GM12878 (cell line): ENCODE measurements around the gene MGLL. TPM values are rescaled to one million over a fixed set of nuclear protein-coding genes. Genes with fewer than 3 reads are reported as not detected.

ENCODE experiments used
- BCL3 ChIP-seq: IDR thresholded peaks from 2 replicates; pipeline ENCODE4 v1.6.1; 2011; ENCODE audit warnings: borderline replicate concordance, low read depth, mild to moderate bottlenecking, moderate library complexity, low read length; ENCODE audit not compliant: insufficient read depth, poor library complexity, severe bottlenecking
- CEBPZ ChIP-seq: fragments of 150-350 bp; IDR thresholded peaks from 2 replicates; pipeline ENCODE4 v1.6.1; 2016; ENCODE audit warnings: low read depth, low read length
- CREB1 ChIP-seq: IDR thresholded peaks from 2 replicates; pipeline ENCODE4 v1.6.1; 2012; ENCODE audit warnings: low read depth, mild to moderate bottlenecking, inconsistent platforms
- DPF2 ChIP-seq: fragments of 450-650 bp; IDR thresholded peaks from 2 replicates; pipeline ENCODE4 v1.6.1; 2017; ENCODE audit warnings: mild to moderate bottlenecking
- E4F1 ChIP-seq: fragments of 450-650 bp; IDR thresholded peaks from 2 replicates; pipeline ENCODE4 v1.6.1; 2018; ENCODE audit warnings: borderline replicate concordance, mild to moderate bottlenecking; ENCODE audit not compliant: partially characterized antibody
- FOXK2 ChIP-seq: fragments of 450-650 bp; IDR thresholded peaks from 2 replicates; pipeline ENCODE4 v1.6.1; 2017; ENCODE audit warnings: mild to moderate bottlenecking, moderate library complexity
- HDAC6 ChIP-seq: fragments of 200-600 bp; sonication (generic); IDR thresholded peaks from one replicate; pipeline ENCODE4 v1.8.0; 2017; ENCODE audit warnings: antibody characterized with exemption; ENCODE audit not compliant: unreplicated experiment
- IKZF1 ChIP-seq: fragments of 450-650 bp; conservative IDR thresholded peaks from 2 replicates; pipeline ENCODE4 v1.6.1; 2017; ENCODE audit warnings: antibody characterized with exemption, mild to moderate bottlenecking
- MLLT1 ChIP-seq: fragments of 450-650 bp; IDR thresholded peaks from 2 replicates; pipeline ENCODE4 v1.6.1; 2016; ENCODE audit warnings: mild to moderate bottlenecking
- NRF1 ChIP-seq: conservative IDR thresholded peaks from 2 replicates; pipeline ENCODE4 v1.6.1; 2011; ENCODE audit warnings: mild to moderate bottlenecking, low read depth, low read length, improper control_type of control experiment
- PAX5 ChIP-seq: IDR thresholded peaks from 2 replicates; pipeline ENCODE4 v1.6.1; 2011; ENCODE audit warnings: low read depth, low read length, borderline replicate concordance
- POLR2A ChIP-seq: IDR thresholded peaks from 2 replicates; pipeline ENCODE4 v1.6.1; 2011; ENCODE audit warnings: low read depth, mild to moderate bottlenecking, low read length
- RBBP5 ChIP-seq: fragments of 200-600 bp; sonication (generic); conservative IDR thresholded peaks from 2 replicates; pipeline ENCODE4 v1.6.1; 2016
- SMAD5 ChIP-seq: IDR thresholded peaks from 2 replicates; pipeline ENCODE4 v1.6.1; 2016; ENCODE audit warnings: antibody characterized with exemption, low read depth
- SPI1 ChIP-seq: IDR thresholded peaks from 2 replicates; pipeline ENCODE4 v1.6.1; 2011; ENCODE audit warnings: low read depth, mild to moderate bottlenecking, low read length, moderate library complexity, borderline replicate concordance; ENCODE audit not compliant: insufficient read depth
- TBL1XR1 ChIP-seq: IDR thresholded peaks from 2 replicates; pipeline ENCODE4 v1.6.1; 2012; ENCODE audit warnings: low read depth, low read length, improper control_type of control experiment
- TCF3 ChIP-seq: IDR thresholded peaks from 2 replicates; pipeline ENCODE4 v1.6.1; 2012; ENCODE audit warnings: low read depth, mild to moderate bottlenecking, low read length, borderline replicate concordance; ENCODE audit not compliant: insufficient read depth
- ZNF687 ChIP-seq: fragments of 450-650 bp; IDR thresholded peaks from 2 replicates; pipeline ENCODE4 v1.6.1; 2017; ENCODE audit warnings: mild to moderate bottlenecking, moderate library complexity
- polyA plus RNA-seq, 11 experiments: library from polyadenylated mRNA; depleted of rRNA in 4 of 11; unstranded in 6 of 11; stranded (reverse) in 5 of 11; fragments of >200 nt; fragmentation: Nextera tagmentation in 4 of 11; fragmentation: Illumina TruSeq in 1 of 11; extraction: Ambion mirVana in 4 of 11; extraction: Trizol in 1 of 11; gene quantifications; 1 replicate in 1 of 11; 2 replicates in 10 of 11; pipeline versions ENCODE4 v1.2.1 to v1.2.3, GENCODE V29; 2011 to 2016; ENCODE audit warnings: inconsistent platforms in 2 of 11, missing spikeins in 2 of 11, low read depth in 1 of 11
- total RNA-seq, 4 experiments: library from RNA; depleted of rRNA in 3 of 4; stranded (reverse); fragments of >200 nt in 3 of 4; fragmentation: Illumina TruSeq in 1 of 4; extraction: Trizol in 1 of 4; gene quantifications; 2 replicates each; pipeline versions ENCODE4 v1.2.1 to v1.2.3, GENCODE V29; 2013 to 2021

MGLL gene
- total and polyA plus RNA-seq, 10 of the 15 experiments (the other 5 are each of a cell fraction or from before 2014, with no cell fraction given): 44.9 to 177 (median 72.9) TPM

- TF ChIP-seq CREB1 (no peak), TCF3 (peak; percentile 86), SPI1 (peak; percentile 65; the same call in 1 of the 2 replicates), DPF2 (peak; percentile 64), CEBPZ (no peak), IKZF1 (peak; percentile 57), SMAD5 (no peak), MLLT1 (no peak), PAX5 (peak; percentile 56; the same call in 1 of the 2 replicates), E4F1 (no peak), NRF1 (no peak), ZNF687 (peak; percentile 90), RBBP5 (no peak), BCL3 (no peak), TBL1XR1 (no peak; the same call in 1 of the 2 replicates), FOXK2 (no peak), HDAC6 (no peak), POLR2A (no peak)
These were observed 68.4 kb downstream of the MGLL start (continued) for GRCh38 chr3:127753898-127754410.
